Immature natural killer cell (primary cell): ENCODE measurements around the gene MMP28. TPM values are rescaled to one million over a fixed set of nuclear protein-coding genes. Genes with fewer than 3 reads are reported as not detected.
"Not testable (repeated sequence)": the region's sequence is repeated elsewhere in the genome, so short reads cannot be mapped to it uniquely, and the experiment has no call there.

Experiments used
- DNase-seq, 3 donors: peaks; one replicate each; pipeline ENCODE4 v3.0.0; 2022; ENCODE audit warnings: mixed read lengths in 1 of 3
- H3K27ac Mint-ChIP-seq, 6 donors: one replicate each; pipeline ENCODE4 v1.8.0; 2020; ENCODE audit warnings: mixed read lengths in 6 of 6, mild to moderate bottlenecking in 5 of 6, inconsistent platforms in 4 of 6, moderate library complexity in 3 of 6
- H3K27me3 Mint-ChIP-seq, 3 donors: one replicate each; pipeline ENCODE4 v1.8.0; 2020 to 2021; ENCODE audit warnings: low read depth in 3 of 3, mild to moderate bottlenecking in 3 of 3, mixed read lengths in 3 of 3, moderate library complexity in 3 of 3, inconsistent platforms in 1 of 3
- H3K36me3 Mint-ChIP-seq, 3 donors: one replicate each; pipeline ENCODE4 v1.8.0; 2020; ENCODE audit warnings: mixed read lengths in 3 of 3, inconsistent platforms in 2 of 3, mild to moderate bottlenecking in 2 of 3
- H3K4me1 Mint-ChIP-seq, 2 donors: one replicate each; pipeline ENCODE4 v1.8.0; 2020; ENCODE audit warnings: inconsistent platforms in 2 of 2, mild to moderate bottlenecking in 2 of 2, mixed read lengths in 2 of 2, moderate library complexity in 1 of 2
- H3K4me3 Mint-ChIP-seq, 5 donors: one replicate each; pipeline ENCODE4 v1.8.0; 2020; ENCODE audit warnings: mild to moderate bottlenecking in 5 of 5, mixed read lengths in 5 of 5, inconsistent platforms in 3 of 5, moderate library complexity in 3 of 5
- H3K9me3 Mint-ChIP-seq, 6 donors: one replicate each; pipeline ENCODE4 v1.8.0; 2020; ENCODE audit warnings: mild to moderate bottlenecking in 6 of 6, mixed read lengths in 6 of 6, inconsistent platforms in 4 of 6, moderate library complexity in 3 of 6
- polyA plus RNA-seq, 3 donors: library from polyadenylated mRNA; unstranded; fragments of 300-500 nt; fragmentation: Illumina TruSeq; gene quantifications; one replicate each; pipeline ENCODE4 v1.2.3, GENCODE V29; 2021

Gene MMP28
- polyA plus RNA-seq, 3 donors from 2014 or later = not detected

GRCh38 chr17:35751541-35751940 is 43.9 kb downstream of the MMP28 start:
- not testable (repeated sequence) for H3K36me3 Mint-ChIP-seq, H3K4me1 Mint-ChIP-seq, DNase-seq, H3K9me3 Mint-ChIP-seq, H3K4me3 Mint-ChIP-seq, H3K27ac Mint-ChIP-seq
- H3K27me3 Mint-ChIP-seq = peaks cover 6 to 11% (median 8%) of the 10 kb centered on the region in 3 donors

DNA sequence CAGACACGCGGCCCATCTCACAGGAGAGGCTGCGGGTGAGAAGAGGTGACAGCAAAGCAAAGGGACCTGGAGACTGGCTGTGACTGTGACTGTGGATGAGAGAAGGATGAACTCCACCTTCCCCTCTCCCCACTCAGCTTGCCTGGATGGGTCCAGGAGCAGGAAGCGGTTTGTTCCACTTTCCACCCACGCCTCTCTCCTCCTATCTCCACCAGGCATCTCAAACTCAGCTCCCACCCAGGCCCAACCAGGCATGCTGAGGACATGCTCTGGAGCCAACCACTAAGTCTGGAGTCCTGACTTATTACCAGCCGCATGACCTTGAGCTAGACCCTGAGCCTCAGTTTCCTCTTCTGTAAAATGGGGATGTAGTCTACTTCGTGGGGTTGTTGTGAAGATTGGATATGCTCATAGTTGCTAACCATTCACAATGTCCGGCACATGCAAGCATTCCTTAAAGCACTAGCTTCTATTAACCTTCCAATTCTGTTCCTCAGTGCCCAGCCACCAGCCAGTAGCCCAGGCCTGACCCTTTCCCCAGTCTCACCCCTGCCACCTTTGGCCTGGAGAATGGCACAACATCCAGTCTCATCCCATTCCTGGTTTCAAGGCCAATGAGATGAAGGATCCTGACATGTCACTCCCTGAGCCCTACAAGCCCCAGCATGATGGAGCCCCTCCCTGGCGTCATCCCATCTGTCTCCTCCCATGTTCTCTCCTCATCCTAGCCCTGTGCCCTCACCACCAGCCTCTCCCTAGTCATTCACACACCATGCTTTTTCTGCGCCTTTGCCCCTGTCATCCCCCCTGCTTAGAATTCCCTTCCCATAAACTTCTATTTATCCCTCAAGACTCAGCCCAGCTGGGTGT is 44.7 kb downstream of the MMP28 start:
- Mint-ChIP-seq H3K4me3 (peak overlapping the region in 1 of 5 donors; percentile 40), H3K9me3 (no peaks in the 10 kb centered on the region), H3K4me1 (peaks cover 0 to 3% of the 10 kb centered on the region in 2 donors), H3K27ac (no peak overlapping the region), H3K36me3 (no peaks in the 10 kb centered on the region), H3K27me3 (peaks cover 6 to 11% (median 8%) of the 10 kb centered on the region in 3 donors)
- DNase-seq = no peak

DNA sequence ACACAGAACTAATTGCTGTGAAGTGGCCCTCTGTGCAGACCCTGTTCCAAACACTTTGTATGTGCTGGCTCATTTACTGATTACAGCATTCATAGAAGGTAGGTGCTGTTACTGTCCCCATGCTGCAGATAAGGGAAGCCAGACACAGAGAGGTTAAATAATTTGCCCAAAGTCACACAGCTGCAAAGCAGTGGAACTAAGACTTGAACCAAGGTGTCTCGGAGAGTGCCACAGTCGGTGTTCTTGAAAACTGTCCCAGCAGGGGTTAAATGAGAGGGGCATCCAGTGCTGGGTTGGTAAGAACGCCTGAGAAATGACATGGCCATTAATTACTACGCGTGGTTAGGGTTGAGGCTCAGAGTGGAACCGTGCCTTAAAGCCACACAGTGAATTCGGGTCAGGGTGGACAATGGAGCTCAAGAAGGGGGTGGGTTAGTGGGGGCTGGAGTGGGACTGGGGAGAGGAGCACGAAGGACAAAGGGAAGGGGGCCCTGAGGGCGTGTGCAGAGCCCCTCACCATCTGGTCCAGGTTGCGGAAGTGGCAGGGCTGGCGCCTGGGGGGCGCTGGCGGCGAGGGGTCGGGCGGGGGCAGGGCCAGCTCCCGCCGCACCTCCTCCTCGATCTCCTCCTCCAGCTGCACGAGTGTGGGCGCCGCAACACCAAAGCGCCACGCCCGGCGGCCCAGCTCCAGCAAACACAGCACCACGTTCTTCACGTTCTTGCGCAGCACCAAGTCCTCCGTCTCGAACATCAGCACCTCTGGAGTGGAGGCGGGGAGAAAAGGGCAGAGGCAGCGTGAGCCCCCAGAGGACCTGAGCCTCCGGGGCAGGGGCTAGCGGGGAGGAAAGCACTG is 45.7 kb downstream of the MMP28 start:
- Mint-ChIP-seq H3K4me1 (peaks cover 0 to 3% of the 10 kb centered on the region in 2 donors), H3K4me3 (no peak overlapping the region), H3K9me3 (no peaks in the 10 kb centered on the region), H3K27me3 (peaks cover 6 to 11% (median 8%) of the 10 kb centered on the region in 3 donors), H3K36me3 (no peaks in the 10 kb centered on the region), H3K27ac (no peak overlapping the region)
- DNase-seq = no peak

GRCh38 chr17:35748979-35749378 is 46.5 kb downstream of the MMP28 start:
- DNase-seq = no peak
- H3K27me3 Mint-ChIP-seq = peaks cover 5 to 11% (median 11%) of the 10 kb centered on the region in 3 donors
- H3K36me3 Mint-ChIP-seq = no peaks in the 10 kb centered on the region
- no peak overlapping the region for H3K4me3 Mint-ChIP-seq
- peaks cover 0 to 3% of the 10 kb centered on the region in 2 donors for H3K4me1 Mint-ChIP-seq
- H3K9me3 Mint-ChIP-seq = no peaks in the 10 kb centered on the region
- H3K27ac Mint-ChIP-seq = no peak overlapping the region

GRCh38 chr17:35748341-35748841 is 47.0 kb downstream of the MMP28 start:
- no peak for DNase-seq

GRCh38 chr17:35747540-35748017 is 47.9 kb downstream of the MMP28 start:
- DNase-seq = peak; percentile 56 to 73 (median 69)
- Mint-ChIP-seq H3K27me3 (peaks cover 9 to 14% (median 11%) of the 10 kb centered on the region in 3 donors), H3K4me1 (peaks cover 0 to 3% of the 10 kb centered on the region in 2 donors)

More at GRCh38 chr17:35748341-35748841, 47.0 kb downstream of the MMP28 start:
- no peak overlapping the region for H3K27ac Mint-ChIP-seq
- H3K9me3 Mint-ChIP-seq = no peaks in the 10 kb centered on the region
- H3K27me3 Mint-ChIP-seq = peaks cover 8 to 13% (median 11%) of the 10 kb centered on the region in 3 donors
- no peak overlapping the region for H3K4me3 Mint-ChIP-seq
- no peaks in the 10 kb centered on the region for H3K36me3 Mint-ChIP-seq
- H3K4me1 Mint-ChIP-seq = peaks cover 0 to 3% of the 10 kb centered on the region in 2 donors

DNA sequence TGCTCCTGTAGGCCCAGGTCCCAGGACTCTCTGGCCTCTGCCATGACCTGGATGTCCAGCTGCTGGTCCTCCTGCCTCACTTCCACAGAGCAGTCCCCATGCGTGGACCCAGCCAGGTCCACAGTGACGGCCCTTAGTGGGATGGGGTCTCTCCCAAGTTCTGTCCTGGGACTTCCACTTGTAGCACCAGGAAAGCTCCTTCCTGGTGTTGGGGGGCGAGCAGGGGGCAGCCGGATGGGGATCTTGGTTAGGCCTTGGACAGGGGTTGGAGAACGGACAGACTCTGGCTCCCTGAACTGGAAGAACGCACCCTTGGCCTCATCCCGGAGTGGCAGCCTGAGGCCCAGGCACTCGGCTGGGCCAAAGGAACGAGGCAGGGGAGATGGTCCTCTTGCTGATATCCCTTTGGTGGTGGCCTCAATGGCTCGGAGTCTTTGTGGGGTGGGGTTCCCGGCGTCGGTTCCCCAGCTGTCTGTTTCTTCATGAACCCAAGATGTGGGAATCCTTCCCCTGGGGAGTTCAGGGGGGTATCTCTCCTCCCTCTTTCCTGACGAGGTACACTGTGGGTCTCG is 49.6 kb downstream of the MMP28 start:
- no peak for DNase-seq
- H3K27me3 Mint-ChIP-seq = peaks cover 11 to 14% (median 13%) of the 10 kb centered on the region in 3 donors
- no peaks in the 10 kb centered on the region for H3K9me3 Mint-ChIP-seq
- peaks cover 5 to 10% of the 10 kb centered on the region in 2 donors for H3K4me1 Mint-ChIP-seq
- no peak overlapping the region for H3K4me3 Mint-ChIP-seq
- H3K36me3 Mint-ChIP-seq = no peaks in the 10 kb centered on the region
- no peak overlapping the region for H3K27ac Mint-ChIP-seq

More at GRCh38 chr17:35747540-35748017, 47.9 kb downstream of the MMP28 start:
- H3K9me3 Mint-ChIP-seq = no peaks in the 10 kb centered on the region
- H3K27ac Mint-ChIP-seq = no peak overlapping the region
- H3K4me3 Mint-ChIP-seq = no peak overlapping the region
- no peaks in the 10 kb centered on the region for H3K36me3 Mint-ChIP-seq

- no peaks in the 10 kb centered on the region for H3K9me3 Mint-ChIP-seq
- H3K27ac Mint-ChIP-seq = no peak overlapping the region
- peaks cover 5 to 13% of the 10 kb centered on the region in 2 donors for H3K4me1 Mint-ChIP-seq
- DNase-seq = no peak
- no peaks in the 10 kb centered on the region for H3K36me3 Mint-ChIP-seq
- no peak overlapping the region for H3K4me3 Mint-ChIP-seq
- H3K27me3 Mint-ChIP-seq = peaks cover 11 to 16% (median 13%) of the 10 kb centered on the region in 3 donors
These were observed 50.2 kb downstream of the MMP28 start for GRCh38 chr17:35745246-35745645.

DNA sequence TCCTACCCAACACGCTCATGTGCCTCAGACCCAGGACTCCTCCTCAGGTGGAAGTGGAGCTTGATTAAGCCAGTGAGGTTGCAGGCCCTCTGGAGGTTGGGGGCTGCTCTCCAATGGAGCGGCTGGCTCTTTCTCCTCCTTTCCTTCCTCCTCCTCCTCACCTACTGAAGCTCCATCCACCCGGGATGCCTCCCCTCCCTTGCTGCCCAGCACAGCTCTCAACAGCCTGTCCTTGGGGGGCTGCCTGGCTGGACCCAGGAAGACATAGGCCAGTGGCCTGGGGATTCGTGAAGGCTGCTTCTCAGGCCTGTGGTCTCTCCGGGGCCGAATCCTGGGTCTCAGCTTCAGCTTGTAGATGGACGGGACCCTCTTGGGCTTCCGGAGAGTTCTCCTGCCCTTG is 50.6 kb downstream of the MMP28 start:
- no peak overlapping the region for H3K4me3 Mint-ChIP-seq
- no peaks in the 10 kb centered on the region for H3K36me3 Mint-ChIP-seq
- H3K4me1 Mint-ChIP-seq = peaks cover 5 to 13% of the 10 kb centered on the region in 2 donors
- H3K9me3 Mint-ChIP-seq = no peaks in the 10 kb centered on the region
- H3K27ac Mint-ChIP-seq = no peak overlapping the region
- DNase-seq = no peak
- H3K27me3 Mint-ChIP-seq = peaks cover 8 to 16% (median 12%) of the 10 kb centered on the region in 3 donors

GRCh38 chr17:35743626-35744328 is 51.7 kb downstream of the MMP28 start:
- H3K36me3 Mint-ChIP-seq = no peaks in the 10 kb centered on the region
- no peak overlapping the region for H3K27ac Mint-ChIP-seq
- peak overlapping the region in 1 of 5 donors; percentile 44 for H3K4me3 Mint-ChIP-seq
- peaks cover 5 to 10% of the 10 kb centered on the region in 2 donors for H3K4me1 Mint-ChIP-seq
- H3K27me3 Mint-ChIP-seq = peaks cover 8 to 17% (median 12%) of the 10 kb centered on the region in 3 donors
- H3K9me3 Mint-ChIP-seq = no peaks in the 10 kb centered on the region
- no peak for DNase-seq

- Mint-ChIP-seq H3K4me1 (peaks cover 5 to 10% of the 10 kb centered on the region in 2 donors), H3K4me3 (no peak overlapping the region), H3K27me3 (peaks cover 8 to 15% (median 12%) of the 10 kb centered on the region in 3 donors), H3K36me3 (no peaks in the 10 kb centered on the region), H3K27ac (no peak overlapping the region), H3K9me3 (no peaks in the 10 kb centered on the region)
- DNase-seq = no peak
These were observed 52.5 kb downstream of the MMP28 start for GRCh38 chr17:35742896-35743477.

GRCh38 chr17:35742496-35742895 is 52.9 kb downstream of the MMP28 start:
- H3K27ac Mint-ChIP-seq = no peak overlapping the region
- DNase-seq = no peak
- peaks cover 5 to 10% of the 10 kb centered on the region in 2 donors for H3K4me1 Mint-ChIP-seq
- H3K27me3 Mint-ChIP-seq = peaks cover 7 to 15% (median 11%) of the 10 kb centered on the region in 3 donors
- peak overlapping the region in 1 of 5 donors; percentile 54 for H3K4me3 Mint-ChIP-seq
- no peaks in the 10 kb centered on the region for H3K9me3 Mint-ChIP-seq
- H3K36me3 Mint-ChIP-seq = no peaks in the 10 kb centered on the region
